HEK293 (cell line): ENCODE data around the gene EFCAB14.

Source experiments
- CTCF ChIA-PET: fragments of 350-600 bp; formaldehyde crosslinking; extraction: SDS; loops from one replicate; lab custom pipeline; 2021; ENCODE audit warnings: antibody characterized with exemption; lab: Yijun Ruan, JAX
- POLR2A ChIA-PET: fragments of 300-600 bp; formaldehyde crosslinking; extraction: SDS; loops from one replicate; lab custom pipeline; 2020; ENCODE audit warnings: antibody characterized with exemption, inconsistent platforms; lab: Yijun Ruan, JAX
- H3K27ac ChIP-seq: fragments of 200-500 bp; sonication (Bioruptor generic); 2 replicates; pipeline ENCODE4 v1.5.1; 2014; ENCODE audit warnings: low read depth, low read length, control low read depth, inconsistent platforms; ENCODE audit errors: extremely low read depth
- H3K36me3 ChIP-seq, 2 experiments: fragments of 200-500 bp in 1 of 2; sonication (Bioruptor generic) in 1 of 2; 1 replicate in 1 of 2; 2 replicates in 1 of 2; pipeline ENCODE4 v1.5.1; 2014 to 2017; ENCODE audit warnings: inconsistent platforms in 2 of 2, low read length in 2 of 2; ENCODE audit not compliant: control insufficient read depth in 2 of 2, insufficient read depth in 1 of 2
- H3K4me1 ChIP-seq: fragments of 200-500 bp; sonication (Bioruptor generic); 2 replicates; pipeline ENCODE4 v1.5.1; 2014; ENCODE audit warnings: mild to moderate bottlenecking, low read length, inconsistent platforms; ENCODE audit not compliant: control insufficient read depth, insufficient read depth
- H3K4me3 ChIP-seq: 2 replicates; pipeline ENCODE4 v1.5.1; 2011; ENCODE audit warnings: low read depth, mild to moderate bottlenecking, control low read depth, low read length, moderate library complexity
- H3K9me3 ChIP-seq: fragments of 200-500 bp; sonication (Bioruptor generic); 2 replicates; pipeline ENCODE4 v1.5.1; 2014; ENCODE audit warnings: low read depth, low read length, inconsistent platforms; ENCODE audit not compliant: control insufficient read depth, insufficient read depth
- CTCF ChIP-seq: fragments of 450-650 bp; formaldehyde crosslinking; IDR thresholded peaks from 2 replicates; pipeline ENCODE4 v1.5.1; 2016; ENCODE audit warnings: missing biosample characterization, missing genetic modification characterization
- GLIS1 ChIP-seq: fragments of 450-650 bp; formaldehyde crosslinking; IDR thresholded peaks from 2 replicates; pipeline ENCODE4 v1.5.1; 2016; ENCODE audit warnings: missing biosample characterization, missing genetic modification characterization
- GLIS2 ChIP-seq: fragments of 450-650 bp; formaldehyde crosslinking; IDR thresholded peaks from 2 replicates; pipeline ENCODE4 v1.5.1; 2016; ENCODE audit warnings: missing biosample characterization, missing genetic modification characterization
- HOXA7 ChIP-seq: sonication (generic); formaldehyde crosslinking; IDR thresholded peaks from 2 replicates; pipeline ENCODE4 v1.8.1; 2022; ENCODE audit warnings: missing genetic modification reagents, borderline replicate concordance
- HOXD13 ChIP-seq: sonication (generic); formaldehyde crosslinking; IDR thresholded peaks from 2 replicates; pipeline ENCODE4 v1.8.0; 2022; ENCODE audit warnings: missing genetic modification reagents, borderline replicate concordance
- IKZF3 ChIP-seq: fragments of 450-650 bp; IDR thresholded peaks from 2 replicates; pipeline ENCODE4 v1.5.0; 2018; ENCODE audit warnings: missing biosample characterization, mild to moderate bottlenecking, missing genetic modification characterization, moderate library complexity
- PRDM1 ChIP-seq: fragments of 450-650 bp; formaldehyde crosslinking; IDR thresholded peaks from 2 replicates; pipeline ENCODE4; 2016; ENCODE audit warnings: missing biosample characterization, missing genetic modification characterization
- RBAK ChIP-seq: fragments of 450-650 bp; formaldehyde crosslinking; IDR thresholded peaks from 2 replicates; pipeline ENCODE4 v1.5.1; 2016; ENCODE audit warnings: missing biosample characterization, missing genetic modification characterization
- YY2 ChIP-seq: fragments of 450-650 bp; formaldehyde crosslinking; IDR thresholded peaks from 2 replicates; pipeline ENCODE4 v1.5.1; 2016; ENCODE audit warnings: missing biosample characterization, missing genetic modification characterization
- ZFP37 ChIP-seq: fragments of 450-650 bp; formaldehyde crosslinking; IDR thresholded peaks from 2 replicates; pipeline ENCODE4 v1.5.1; 2016; ENCODE audit warnings: missing biosample characterization, missing genetic modification characterization
- ZNF174 ChIP-seq: fragments of 450-650 bp; formaldehyde crosslinking; IDR thresholded peaks from 2 replicates; pipeline ENCODE4 v1.5.0; 2017; ENCODE audit warnings: missing biosample characterization, mild to moderate bottlenecking, missing genetic modification characterization
- ZNF175 ChIP-seq: fragments of 450-650 bp; formaldehyde crosslinking; IDR thresholded peaks from 2 replicates; pipeline ENCODE4 v1.5.1; 2016; ENCODE audit warnings: missing biosample characterization, missing genetic modification characterization
- ZNF19 ChIP-seq: fragments of 450-650 bp; formaldehyde crosslinking; IDR thresholded peaks from 2 replicates; pipeline ENCODE4; 2016; ENCODE audit warnings: missing biosample characterization, missing genetic modification characterization, low read depth
- ZNF211 ChIP-seq: fragments of 450-650 bp; formaldehyde crosslinking; IDR thresholded peaks from 2 replicates; pipeline ENCODE4 v1.5.1; 2016; ENCODE audit warnings: low read depth, missing biosample characterization, missing genetic modification characterization
- ZNF24 ChIP-seq: fragments of 450-650 bp; formaldehyde crosslinking; IDR thresholded peaks from 2 replicates; pipeline ENCODE4 v1.5.1; 2016; ENCODE audit warnings: missing biosample characterization, missing genetic modification characterization
- ZNF274 ChIP-seq, 2 experiments: fragments of 200-500 bp in 1 of 2; fragments of 450-650 bp in 1 of 2; sonication (Bioruptor generic) in 1 of 2; formaldehyde crosslinking in 1 of 2; IDR thresholded peaks; 2 replicates each; pipeline versions ENCODE4 v1.5.1 to v1.6.1; 2014 to 2016; ENCODE audit warnings: borderline replicate concordance in 1 of 2, inconsistent platforms in 1 of 2, low read length in 1 of 2, missing biosample characterization in 1 of 2, missing genetic modification characterization in 1 of 2
- ZNF324 ChIP-seq: fragments of 450-650 bp; formaldehyde crosslinking; IDR thresholded peaks from 2 replicates; pipeline ENCODE4 v1.5.1; 2016; ENCODE audit warnings: missing biosample characterization, missing genetic modification characterization
- ZNF473 ChIP-seq: fragments of 450-650 bp; formaldehyde crosslinking; IDR thresholded peaks from 2 replicates; pipeline ENCODE4 v1.5.1; 2017; ENCODE audit warnings: missing biosample characterization, missing genetic modification characterization
- ZNF580 ChIP-seq: fragments of 450-650 bp; formaldehyde crosslinking; IDR thresholded peaks from 2 replicates; pipeline ENCODE4 v1.5.1; 2016; ENCODE audit warnings: missing biosample characterization, missing genetic modification characterization
- ZNF610 ChIP-seq: fragments of 450-650 bp; formaldehyde crosslinking; IDR thresholded peaks from 2 replicates; pipeline ENCODE4 v1.5.1; 2016; ENCODE audit warnings: missing biosample characterization, missing genetic modification characterization, borderline replicate concordance
- ZNF623 ChIP-seq: fragments of 450-650 bp; formaldehyde crosslinking; IDR thresholded peaks from 2 replicates; pipeline ENCODE4 v1.5.1; 2016; ENCODE audit warnings: missing biosample characterization, missing genetic modification characterization
- ZNF777 ChIP-seq: fragments of 450-650 bp; formaldehyde crosslinking; IDR thresholded peaks from 2 replicates; pipeline ENCODE4 v1.5.1; 2017; ENCODE audit warnings: missing biosample characterization, missing genetic modification characterization, borderline replicate concordance
- ZNF785 ChIP-seq: fragments of 450-650 bp; formaldehyde crosslinking; IDR thresholded peaks from 2 replicates; pipeline ENCODE4 v1.5.1; 2016; ENCODE audit warnings: missing biosample characterization, missing genetic modification characterization
- ZNF792 ChIP-seq: fragments of 450-650 bp; formaldehyde crosslinking; IDR thresholded peaks from 2 replicates; pipeline ENCODE4 v1.5.1; 2016; ENCODE audit warnings: missing biosample characterization, missing genetic modification characterization
- ZXDB ChIP-seq: fragments of 450-650 bp; formaldehyde crosslinking; IDR thresholded peaks from 2 replicates; pipeline ENCODE4 v1.5.1; 2016; ENCODE audit warnings: missing biosample characterization, missing genetic modification characterization
- TF ChIP-seq, protein P1 (sequence below): fragments of 450-650 bp; IDR thresholded peaks from 2 replicates; pipeline ENCODE4 v1.5.1; 2018; ENCODE audit warnings: missing biosample characterization, mild to moderate bottlenecking, missing genetic modification characterization
- TF ChIP-seq, protein P2 (sequence below): fragments of 450-650 bp; formaldehyde crosslinking; IDR thresholded peaks from 2 replicates; pipeline ENCODE4 v1.5.1; 2016; ENCODE audit warnings: missing biosample characterization, missing genetic modification characterization
- TF ChIP-seq, protein P3 (sequence below): fragments of 450-650 bp; formaldehyde crosslinking; IDR thresholded peaks from 2 replicates; pipeline ENCODE4 v1.5.1; 2016; ENCODE audit warnings: missing biosample characterization, missing genetic modification characterization

Gene EFCAB14

DNA sequence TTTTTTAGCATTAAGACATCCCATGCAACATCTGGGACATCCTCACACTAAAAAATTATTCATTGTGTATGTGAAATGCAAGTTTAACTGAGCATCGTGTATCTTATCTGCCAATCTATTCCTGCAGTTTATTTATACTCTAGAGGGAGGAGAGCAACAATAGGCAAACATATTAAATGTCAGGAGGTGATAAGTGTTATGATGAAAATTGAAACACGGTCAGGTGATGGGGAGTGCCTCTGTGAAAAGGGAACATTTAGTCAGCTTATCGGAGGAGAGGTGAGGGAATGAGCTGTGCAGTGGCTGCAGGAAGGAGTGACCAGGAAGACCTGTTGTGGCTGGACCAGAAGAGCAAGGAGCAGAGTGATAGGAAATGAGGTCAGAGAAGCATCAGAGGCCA, 775 bp upstream of the EFCAB14 start (continued):
- TF ChIP-seq IKZF3 (peak; percentile 90), RBAK (no peak), ZNF274 (IDR thresholded peaks at IDR 0.05; ENCODE audit: low read length) (no peak), ZNF274 (tag by site-specific recombination; IDR thresholded peaks at IDR 0.05; ENCODE audit: borderline replicate concordance) (no peak), CTCF (tag by site-specific recombination) (no peak), ZNF211 (tag by site-specific recombination) (no peak), ZNF324 (tag by site-specific recombination) (no peak), ZNF24 (peak; percentile 76; the same call in 1 of the 2 replicates), HOXD13 (CRISPR knock-in tag) (no peak), ZNF174 (tag by site-specific recombination) (no peak), ZNF777 (tag by site-specific recombination) (no peak), ZNF623 (tag by site-specific recombination) (no peak), ZNF473 (tag by site-specific recombination) (no peak), ZNF19 (no peak), YY2 (no peak), ZNF175 (tag by site-specific recombination) (no peak), ZFP37 (tag by site-specific recombination) (no peak), ZNF610 (tag by site-specific recombination) (no peak), ZXDB (tag by site-specific recombination) (peak; percentile 23; the same call in 1 of the 2 replicates), HOXA7 (CRISPR knock-in tag) (no peak)
- TF ChIP-seq, protein P1, sequence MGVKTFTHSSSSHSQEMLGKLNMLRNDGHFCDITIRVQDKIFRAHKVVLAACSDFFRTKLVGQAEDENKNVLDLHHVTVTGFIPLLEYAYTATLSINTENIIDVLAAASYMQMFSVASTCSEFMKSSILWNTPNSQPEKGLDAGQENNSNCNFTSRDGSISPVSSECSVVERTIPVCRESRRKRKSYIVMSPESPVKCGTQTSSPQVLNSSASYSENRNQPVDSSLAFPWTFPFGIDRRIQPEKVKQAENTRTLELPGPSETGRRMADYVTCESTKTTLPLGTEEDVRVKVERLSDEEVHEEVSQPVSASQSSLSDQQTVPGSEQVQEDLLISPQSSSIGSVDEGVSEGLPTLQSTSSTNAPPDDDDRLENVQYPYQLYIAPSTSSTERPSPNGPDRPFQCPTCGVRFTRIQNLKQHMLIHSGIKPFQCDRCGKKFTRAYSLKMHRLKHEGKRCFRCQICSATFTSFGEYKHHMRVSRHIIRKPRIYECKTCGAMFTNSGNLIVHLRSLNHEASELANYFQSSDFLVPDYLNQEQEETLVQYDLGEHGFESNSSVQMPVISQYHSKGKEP (tag by site-specific recombination), result peak; percentile 72
- TF ChIP-seq, protein P2, sequence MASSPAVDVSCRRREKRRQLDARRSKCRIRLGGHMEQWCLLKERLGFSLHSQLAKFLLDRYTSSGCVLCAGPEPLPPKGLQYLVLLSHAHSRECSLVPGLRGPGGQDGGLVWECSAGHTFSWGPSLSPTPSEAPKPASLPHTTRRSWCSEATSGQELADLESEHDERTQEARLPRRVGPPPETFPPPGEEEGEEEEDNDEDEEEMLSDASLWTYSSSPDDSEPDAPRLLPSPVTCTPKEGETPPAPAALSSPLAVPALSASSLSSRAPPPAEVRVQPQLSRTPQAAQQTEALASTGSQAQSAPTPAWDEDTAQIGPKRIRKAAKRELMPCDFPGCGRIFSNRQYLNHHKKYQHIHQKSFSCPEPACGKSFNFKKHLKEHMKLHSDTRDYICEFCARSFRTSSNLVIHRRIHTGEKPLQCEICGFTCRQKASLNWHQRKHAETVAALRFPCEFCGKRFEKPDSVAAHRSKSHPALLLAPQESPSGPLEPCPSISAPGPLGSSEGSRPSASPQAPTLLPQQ, result no peak; the same call in 1 of the 2 replicates

DNA sequence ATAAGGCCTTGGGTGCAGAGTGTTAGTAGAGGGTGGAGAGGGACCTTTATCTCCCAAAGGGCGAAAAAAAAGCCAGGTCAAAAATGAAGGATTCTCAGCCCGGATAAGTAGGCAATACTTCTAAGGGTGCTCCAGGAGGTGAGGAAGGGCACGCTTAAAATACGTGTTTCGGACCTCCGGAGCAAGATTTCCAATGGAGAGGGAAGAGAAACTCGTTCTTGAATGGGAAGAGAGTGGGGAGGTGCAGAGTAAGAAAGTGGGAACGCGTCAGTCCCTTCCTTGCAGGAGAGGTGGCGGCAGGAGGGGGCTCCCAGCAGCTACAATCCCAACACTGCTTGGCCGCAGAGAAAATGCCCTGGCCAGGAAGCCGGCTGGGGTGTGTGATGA, 581 bp downstream of the EFCAB14 start:
- CTCF ChIA-PET, result no interaction called here
- Histone ChIP-seq H3K9me3 (no peaks in the 10 kb centered on the region), H3K27ac (peak overlapping the region; percentile 65; the same call in 1 of the 2 replicates), H3K4me3 (peak overlapping the region; percentile 95), H3K4me1 (peaks cover 3% of the 10 kb centered on the region; the same call in 1 of the 2 replicates), H3K36me3 (peaks cover 14 to 42% of the 10 kb centered on the region in 2 experiments)
- POLR2A ChIA-PET, result interaction anchor here (0.5 to 1.6 kb wide), 5 partner anchors 8 to 929 kb away, joined by 3 to 5 read pairs (median 3); partner anchors contain the start of genes MKNK1 and STIL
- TF ChIP-seq, protein P3, sequence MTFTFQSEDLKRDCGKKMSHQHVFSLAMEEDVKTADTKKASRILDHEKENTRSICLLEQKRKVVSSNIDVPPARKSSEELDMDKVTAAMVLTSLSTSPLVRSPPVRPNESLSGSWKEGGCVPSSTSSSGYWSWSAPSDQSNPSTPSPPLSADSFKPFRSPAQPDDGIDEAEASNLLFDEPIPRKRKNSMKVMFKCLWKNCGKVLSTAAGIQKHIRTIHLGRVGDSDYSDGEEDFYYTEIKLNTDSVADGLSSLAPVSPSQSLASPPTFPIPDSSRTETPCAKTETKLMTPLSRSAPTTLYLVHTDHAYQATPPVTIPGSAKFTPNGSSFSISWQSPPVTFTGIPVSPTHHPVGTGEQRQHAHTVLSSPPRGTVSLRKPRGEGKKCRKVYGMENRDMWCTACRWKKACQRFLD, result no peak
- TF ChIP-seq PRDM1 (tag by site-specific recombination), result peak; percentile 56
- no peak for TF ChIP-seq ZNF792 (tag by site-specific recombination)
- peak; percentile 6; the same call in 1 of the 2 replicates for TF ChIP-seq GLIS2 (tag by site-specific recombination)
- no peak for TF ChIP-seq ZNF785 (tag by site-specific recombination)
- 0 out of 2 replicates have a peak, but pooled peaks have one; percentile 6 for TF ChIP-seq GLIS1 (tag by site-specific recombination)
- no peak for TF ChIP-seq ZNF580 (tag by site-specific recombination)
